H1 (cell line): ENCODE data around the gene SHQ1. TPM values are rescaled to one million over a fixed set of nuclear protein-coding genes. Genes with fewer than 3 reads are reported as not detected.

ENCODE experiments used
- CTCF ChIA-PET: fragments of 300-600 bp; sonication (Branson Sonifier 250); formaldehyde crosslinking; loops from one replicate; lab custom pipeline; 2021; ENCODE audit not compliant: partially characterized antibody; lab: Charles Lee
- POLR2A ChIA-PET: fragments of 300-600 bp; sonication (Branson Sonifier 250); formaldehyde crosslinking; loops from one replicate; lab custom pipeline; 2021; ENCODE audit warnings: inconsistent platforms; ENCODE audit not compliant: partially characterized antibody; lab: Charles Lee
- DNase-seq, 2 experiments: peaks; one replicate each; pipeline versions ENCODE4 v3.0.0 to v3.0.0-alpha.2; 2010 to 2022; ENCODE audit warnings: low spot score in 2 of 2, low read depth in 1 of 2, mixed read lengths in 1 of 2
- FAIRE-seq: peaks from 2 replicates; lab custom pipeline; 2011; peaks lifted over from hg19 to GRCh38; lab: Jason Lieb, UNC
- H2AFZ ChIP-seq: 2 replicates; pipeline ENCODE4 v1.8.1; 2012; ENCODE audit warnings: low read length, inconsistent platforms
- H2AK5ac ChIP-seq: 2 replicates; pipeline ENCODE4 v1.6.1; 2013; ENCODE audit warnings: low read depth, low read length
- H2BK120ac ChIP-seq: replicated peaks from 2 replicates; pipeline ENCODE3; 2013; ENCODE audit warnings: low read depth, low read length, inconsistent platforms
- H2BK12ac ChIP-seq: 2 replicates; pipeline ENCODE4 v1.6.1; 2013; ENCODE audit warnings: low read depth, low read length
- H2BK15ac ChIP-seq: 2 replicates; pipeline ENCODE4 v1.6.1; 2013; ENCODE audit warnings: low read length
- H2BK20ac ChIP-seq: 2 replicates; pipeline ENCODE4 v1.6.1; 2013; ENCODE audit warnings: low read length
- H2BK5ac ChIP-seq: 2 replicates; pipeline ENCODE4 v1.6.1; 2013; ENCODE audit warnings: low read depth, low read length
- H3K14ac ChIP-seq: 2 replicates; pipeline ENCODE4 v1.6.1; 2013; ENCODE audit warnings: inconsistent platforms; ENCODE audit not compliant: insufficient read length
- H3K18ac ChIP-seq: 2 replicates; pipeline ENCODE4 v1.6.1; 2013; ENCODE audit warnings: low read length; ENCODE audit errors: extremely low read depth
- H3K23ac ChIP-seq: 2 replicates; pipeline ENCODE4 v1.6.1; 2013; ENCODE audit warnings: inconsistent platforms; ENCODE audit not compliant: insufficient read length
- H3K23me2 ChIP-seq: 2 replicates; pipeline ENCODE4 v1.6.1; 2013; ENCODE audit warnings: low read depth, low read length
- H3K27ac ChIP-seq: 2 replicates; pipeline ENCODE4 v1.6.1; 2011; ENCODE audit warnings: low read depth, low read length, inconsistent platforms
- H3K27me3 ChIP-seq, 4 experiments: replicated peaks in 1 of 4; 1 replicate in 1 of 4; 2 replicates in 3 of 4; pipeline versions ENCODE4 v1.6.1 to v1.8.1; 2011 to 2013; ENCODE audit warnings: low read length in 3 of 4, mild to moderate bottlenecking in 3 of 4, inconsistent platforms in 2 of 4, mixed read lengths in 2 of 4, moderate library complexity in 1 of 4; ENCODE audit not compliant: control insufficient read depth in 3 of 4, insufficient read depth in 3 of 4; ENCODE audit errors: extremely low read depth in 1 of 4
- H3K36me3 ChIP-seq, 4 experiments: 2 replicates each; pipeline versions ENCODE4 v1.6.1 to v1.8.1; 2011 to 2013; ENCODE audit warnings: mild to moderate bottlenecking in 4 of 4, low read length in 3 of 4, moderate library complexity in 2 of 4, control low read depth in 1 of 4, inconsistent platforms in 1 of 4; ENCODE audit not compliant: insufficient read depth in 4 of 4, control insufficient read depth in 2 of 4
- H3K4ac ChIP-seq: replicated peaks from 2 replicates; pipeline ENCODE3; 2013; ENCODE audit warnings: low read length, low read depth, mixed read lengths, inconsistent platforms; ENCODE audit not compliant: insufficient read length
- H3K4me1 ChIP-seq, 4 experiments: replicated peaks in 1 of 4; 1 replicate in 1 of 4; 2 replicates in 3 of 4; pipeline versions ENCODE4 v1.6.1 to v1.8.1; 2011 to 2013; ENCODE audit warnings: low read length in 3 of 4, inconsistent platforms in 2 of 4, mixed read lengths in 1 of 4; ENCODE audit not compliant: insufficient read depth in 4 of 4, control insufficient read depth in 3 of 4
- H3K4me2 ChIP-seq, 2 experiments: 2 replicates each; pipeline versions ENCODE4 v1.6.1 to v1.8.1; 2011 to 2013; ENCODE audit warnings: low read depth in 2 of 2, low read length in 2 of 2, control low read depth in 1 of 2, inconsistent platforms in 1 of 2, mild to moderate bottlenecking in 1 of 2; ENCODE audit not compliant: insufficient read depth in 1 of 2
- H3K4me3 ChIP-seq, 4 experiments: fragments of 200-600, 300-600 bp in 1 of 4; sonication (generic), shearing (Covaris generic), sonication (Bioruptor Twin) in 1 of 4; 2 replicates each; pipeline versions ENCODE4 v1.5.1 to v1.8.1; 2011 to 2016; ENCODE audit warnings: low read length in 4 of 4, low read depth in 3 of 4, control low read depth in 2 of 4, inconsistent platforms in 2 of 4, mild to moderate bottlenecking in 2 of 4, mixed read lengths in 1 of 4, moderate library complexity in 1 of 4; ENCODE audit not compliant: insufficient read depth in 2 of 4; ENCODE audit errors: extremely low read depth in 1 of 4
- H3K56ac ChIP-seq: replicated peaks from 2 replicates; pipeline ENCODE3; 2013; ENCODE audit warnings: low read depth, mild to moderate bottlenecking, mixed read lengths, low read length, inconsistent platforms; ENCODE audit not compliant: insufficient read length
- H3K79me1 ChIP-seq: 2 replicates; pipeline ENCODE4 v1.6.1; 2013; ENCODE audit warnings: low read depth, low read length, control low read depth
- H3K79me2 ChIP-seq, 2 experiments: 2 replicates each; pipeline versions ENCODE4 v1.6.1 to v1.8.1; 2012 to 2013; ENCODE audit warnings: low read length in 2 of 2, mild to moderate bottlenecking in 2 of 2, inconsistent platforms in 1 of 2; ENCODE audit not compliant: insufficient read depth in 2 of 2, control insufficient read depth in 1 of 2
- H3K9ac ChIP-seq, 4 experiments: replicated peaks in 1 of 4; 1 replicate in 1 of 4; 2 replicates in 3 of 4; pipeline versions ENCODE4 v1.6.1 to v1.8.1; 2011 to 2013; ENCODE audit warnings: low read depth in 3 of 4, low read length in 3 of 4, control low read depth in 2 of 4, mild to moderate bottlenecking in 2 of 4, moderate library complexity in 2 of 4, inconsistent platforms in 1 of 4; ENCODE audit errors: extremely low read depth in 1 of 4
- H3K9me3 ChIP-seq, 2 experiments: 2 replicates each; pipeline versions ENCODE4 v1.6.1 to v1.8.1; 2012 to 2013; ENCODE audit warnings: mild to moderate bottlenecking in 2 of 2, moderate library complexity in 2 of 2, control low read depth in 1 of 2, inconsistent platforms in 1 of 2, low read depth in 1 of 2, low read length in 1 of 2, mixed read lengths in 1 of 2; ENCODE audit not compliant: insufficient read depth in 2 of 2
- H4K20me1 ChIP-seq, 2 experiments: replicated peaks in 1 of 2; 2 replicates each; pipeline versions ENCODE3 to v1.8.1; 2011 to 2013; ENCODE audit warnings: inconsistent platforms in 2 of 2, low read length in 2 of 2, mild to moderate bottlenecking in 1 of 2; ENCODE audit not compliant: insufficient read depth in 2 of 2, control insufficient read depth in 1 of 2
- H4K5ac ChIP-seq: 2 replicates; pipeline ENCODE4 v1.6.1; 2013; ENCODE audit warnings: low read length, low read depth, mixed read lengths, inconsistent platforms; ENCODE audit not compliant: insufficient read length
- H4K8ac ChIP-seq: 2 replicates; pipeline ENCODE4 v1.8.0; 2013; ENCODE audit warnings: mild to moderate bottlenecking, moderate library complexity, low read length, inconsistent platforms; ENCODE audit not compliant: insufficient read depth; ENCODE audit errors: extremely low read depth
- H4K91ac ChIP-seq: replicated peaks from 2 replicates; pipeline ENCODE3; 2013; ENCODE audit warnings: low read length, mixed read lengths, inconsistent platforms; ENCODE audit not compliant: insufficient read length
- ASH2L ChIP-seq: fragments of 200-600, 300-600 bp; sonication (generic); IDR thresholded peaks from one replicate; pipeline ENCODE4 v1.7.1; 2017; ENCODE audit warnings: low read length
- CEBPB ChIP-seq: IDR thresholded peaks from 2 replicates; pipeline ENCODE4 v1.6.1; 2012; ENCODE audit warnings: low read depth, low read length
- CTBP2 ChIP-seq: IDR thresholded peaks from 2 replicates; pipeline ENCODE4 v1.7.0; 2011; ENCODE audit warnings: borderline replicate concordance, mild to moderate bottlenecking, moderate library complexity, mixed read lengths, low read length; ENCODE audit not compliant: insufficient read depth, insufficient read length
- HDAC6 ChIP-seq: IDR thresholded peaks from one replicate; pipeline ENCODE4 v1.7.1; 2012; ENCODE audit warnings: low read depth, mild to moderate bottlenecking, inconsistent platforms, low read length, moderate library complexity
- JUN ChIP-seq: IDR thresholded peaks from 2 replicates; pipeline ENCODE4 v1.6.1; 2011; ENCODE audit warnings: low read depth, mild to moderate bottlenecking, improper control_type of control experiment, low read length
- KDM5A ChIP-seq: fragments of 200-600 bp; IDR thresholded peaks from 2 replicates; pipeline ENCODE4 v1.7.1; 2012; ENCODE audit warnings: mild to moderate bottlenecking, low read length, inconsistent platforms, mixed read lengths
- MAFK ChIP-seq: IDR thresholded peaks from 2 replicates; pipeline ENCODE4 v1.6.1; 2012; ENCODE audit warnings: low read depth, mild to moderate bottlenecking, improper control_type of control experiment, low read length
- POLR2AphosphoS5 ChIP-seq: IDR thresholded peaks from 2 replicates; pipeline ENCODE4 v1.6.1; 2011; ENCODE audit warnings: low read depth, low read length
- SIX5 ChIP-seq: IDR thresholded peaks from 2 replicates; pipeline ENCODE4 v1.6.1; 2011; ENCODE audit warnings: mild to moderate bottlenecking, low read depth, low read length
- SP1 ChIP-seq: IDR thresholded peaks from 2 replicates; pipeline ENCODE4 v1.6.1; 2011; ENCODE audit warnings: low read depth, low read length
- SP4 ChIP-seq: IDR thresholded peaks from 2 replicates; pipeline ENCODE4 v1.6.1; 2012; ENCODE audit warnings: low read length, inconsistent platforms
- SRF ChIP-seq: IDR thresholded peaks from 2 replicates; pipeline ENCODE4 v1.6.1; 2011; ENCODE audit warnings: mild to moderate bottlenecking, low read depth, low read length, moderate library complexity
- TAF7 ChIP-seq: optimal IDR thresholded peaks from 2 replicates; pipeline ENCODE3; 2011; ENCODE audit warnings: low read depth, mild to moderate bottlenecking, inconsistent platforms, low read length, moderate library complexity, borderline replicate concordance
- WGBS, 2 experiments: shearing (Covaris generic) in 1 of 2; methylation state at CpG; one replicate each; pipeline versions ENCODE4 v1.1.6 to v1.1.7; 2013 to 2015; ENCODE audit warnings: low lambda C conversion rate in 2 of 2, mixed read lengths in 2 of 2, inconsistent platforms in 1 of 2, low coverage in 1 of 2, missing lambda C conversion rate in 1 of 2; ENCODE audit not compliant: insufficient replicate concordance in 2 of 2, insufficient coverage in 1 of 2, insufficient read length in 1 of 2; ENCODE audit errors: extremely low coverage in 1 of 2, missing lambda C conversion rate in 1 of 2; 5-methylcytosine and 5-hydroxymethylcytosine counted together
- polyA plus RNA-seq, 7 experiments: library from polyadenylated mRNA; depleted of rRNA in 3 of 7; stranded (reverse) in 5 of 7; unstranded in 2 of 7; fragments of >200 nt in 5 of 7; fragments of 200-250 nt in 2 of 7; gene quantifications; 1 replicate in 5 of 7; 2 replicates in 1 of 7; 4 replicates in 1 of 7; pipeline versions ENCODE4 v1.2.1 to v1.2.3, GENCODE V29; 2011 to 2013; ENCODE audit warnings: missing spikeins in 2 of 7, mixed read lengths in 2 of 7
- total RNA-seq: library from RNA; stranded (reverse); fragmentation: NEBNext Ultra II Directional; extraction: Animal tissue kit (Norgen Biotek cat#: 25700); gene quantifications from 2 replicates; pipeline ENCODE4 v1.2.1, GENCODE V29; 2021
- TF ChIP-seq, protein P1 (sequence below): IDR thresholded peaks from 2 replicates; pipeline ENCODE4 v1.6.1; 2011; ENCODE audit warnings: low read depth, mild to moderate bottlenecking, low read length; ENCODE audit not compliant: insufficient read depth

The SHQ1 gene
- total and polyA plus RNA-seq, 2 of the 8 experiments (the other 6 are each of a cell fraction or from before 2014, with no cell fraction given), result 10.7 to 34.4 TPM

DNA sequence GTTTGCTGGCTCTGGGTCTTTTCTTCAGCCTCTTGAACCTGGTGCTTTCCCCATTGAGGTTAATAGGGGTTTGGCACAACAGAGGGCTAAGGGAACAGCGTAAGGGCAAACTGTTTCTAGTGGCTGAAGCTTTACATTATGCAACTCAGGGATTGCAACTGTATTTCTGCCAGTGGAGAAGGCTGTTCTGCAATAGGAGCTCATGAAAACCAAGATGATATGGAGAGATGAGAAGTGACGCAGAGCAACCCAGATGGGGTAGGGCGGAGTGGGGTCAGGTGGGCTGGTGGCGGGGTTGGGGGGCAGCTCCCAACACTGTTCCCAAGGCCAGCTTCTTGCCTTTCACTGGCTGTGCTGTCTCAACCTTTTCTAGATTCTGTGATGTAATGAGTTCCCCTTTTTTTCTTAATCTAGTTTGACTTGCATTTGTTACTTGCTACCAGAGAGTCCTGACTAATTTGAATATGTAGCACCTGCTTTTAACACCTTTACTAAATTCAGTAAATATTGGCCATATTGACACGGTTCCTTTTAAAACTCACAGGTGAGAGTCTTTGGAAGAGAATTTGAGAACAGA is 46.8 kb upstream of the SHQ1 start:
- Histone ChIP-seq H2BK5ac (no peak overlapping the region), H2BK12ac (no peak overlapping the region), H4K91ac (no peak overlapping the region), H4K20me1 (peaks cover 0 to 2% of the 10 kb centered on the region in 2 experiments), H3K27me3 (peaks cover 0 to 14% (median 6%) of the 10 kb centered on the region in 4 experiments; a peak in 5 of 7 replicates), H3K9ac (no peak overlapping the region), H4K8ac (no peak overlapping the region), H3K14ac (no peak overlapping the region), H3K79me1 (no peaks in the 10 kb centered on the region), H3K4me2 (no peak overlapping the region), H2AFZ (no peak overlapping the region), H3K9me3 (no peaks in the 10 kb centered on the region), H3K4me1 (peaks cover 0 to 2% (median under 1%) of the 10 kb centered on the region in 4 experiments; a peak in 2 of 7 replicates), H4K5ac (no peak overlapping the region), H3K23ac (no peak overlapping the region), H2BK15ac (no peak overlapping the region), H3K56ac (no peak overlapping the region), H3K4ac (no peak overlapping the region), H2BK120ac (no peak overlapping the region), H3K4me3 (no peak overlapping the region), H2AK5ac (no peak overlapping the region), H3K18ac (no peak overlapping the region), H3K79me2 (no peaks in the 10 kb centered on the region), H2BK20ac (no peak overlapping the region), H3K27ac (no peak overlapping the region), H3K36me3 (no peaks in the 10 kb centered on the region), H3K23me2 (no peaks in the 10 kb centered on the region)
- WGBS, 2 experiments, result 84% methylated on average over 4 of the region's 5 CpGs; no CpG with 5 or more reads in 1 of the 2 experiments
- FAIRE-seq (no peak), DNase-seq (no peak)
- ChIA-PET CTCF (interaction anchor here (0.6 to 1.9 kb wide), 6 partner anchors 11 to 286 kb away, joined by 3 to 6 read pairs (median 4); no protein-coding TSS in a partner anchor), POLR2A (interaction anchor here (1.1 kb wide), 1 partner anchor 7 kb away, joined by 3 read pairs; the partner anchor contains the start of gene GXYLT2)
- TF ChIP-seq JUN (no peak), SRF (no peak), MAFK (no peak), CEBPB (no peak), HDAC6 (no peak), KDM5A (no peak), ASH2L (no peak), TAF7 (no peak), CTBP2 (no peak), SP1 (no peak), POLR2AphosphoS5 (no peak), SP4 (no peak), SIX5 (no peak)
- TF ChIP-seq, protein P1, sequence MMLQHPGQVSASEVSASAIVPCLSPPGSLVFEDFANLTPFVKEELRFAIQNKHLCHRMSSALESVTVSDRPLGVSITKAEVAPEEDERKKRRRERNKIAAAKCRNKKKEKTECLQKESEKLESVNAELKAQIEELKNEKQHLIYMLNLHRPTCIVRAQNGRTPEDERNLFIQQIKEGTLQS, result no peak
